Hematopoietic multipotent progenitor cell treated with erythropoietin and hydrocortisone succinate and interleukin-3 and kit ligand, for 15 days (in vitro differentiated cells): ENCODE measurements around the gene CDKN2A.

Experiments
- DNase-seq: peaks from one replicate; pipeline ENCODE4 v3.0.0-alpha.2; 2015; ENCODE audit warnings: low spot score

The CDKN2A gene

GRCh38 chr9:21941337-21941995 lies 52.7 kb downstream of the CDKN2A start:
- no peak for DNase-seq

- DNase-seq, result no peak
These were observed 58.0 kb downstream of the CDKN2A start for GRCh38 chr9:21936161-21936560.

GRCh38 chr9:21935631-21936030 lies 58.6 kb downstream of the CDKN2A start:
- DNase-seq, result no peak

GRCh38 chr9:21933865-21934264 lies 60.3 kb downstream of the CDKN2A start:
- DNase-seq, result no peak

GRCh38 chr9:21933281-21933680 lies 60.9 kb downstream of the CDKN2A start:
- DNase-seq, result no peak

GRCh38 chr9:21931428-21931827 lies 62.8 kb downstream of the CDKN2A start:
- DNase-seq, result no peak

GRCh38 chr9:21927752-21928151 lies 66.4 kb downstream of the CDKN2A start:
- DNase-seq, result no peak

GRCh38 chr9:21923694-21924093 lies 70.5 kb downstream of the CDKN2A start:
- no peak for DNase-seq

- no peak for DNase-seq
These were observed 74.5 kb downstream of the CDKN2A start for GRCh38 chr9:21919377-21920362.
